ENCODE measurements around the gene GRIFIN. TPM values are rescaled to one million over a fixed set of nuclear protein-coding genes. Genes with fewer than 3 reads are reported as not detected.

Gene GRIFIN
- total and polyA plus RNA-seq, 9 of the 15 experiments (the other 6 are each of a cell fraction or from before 2014, with no cell fraction given) = not detected

DNA sequence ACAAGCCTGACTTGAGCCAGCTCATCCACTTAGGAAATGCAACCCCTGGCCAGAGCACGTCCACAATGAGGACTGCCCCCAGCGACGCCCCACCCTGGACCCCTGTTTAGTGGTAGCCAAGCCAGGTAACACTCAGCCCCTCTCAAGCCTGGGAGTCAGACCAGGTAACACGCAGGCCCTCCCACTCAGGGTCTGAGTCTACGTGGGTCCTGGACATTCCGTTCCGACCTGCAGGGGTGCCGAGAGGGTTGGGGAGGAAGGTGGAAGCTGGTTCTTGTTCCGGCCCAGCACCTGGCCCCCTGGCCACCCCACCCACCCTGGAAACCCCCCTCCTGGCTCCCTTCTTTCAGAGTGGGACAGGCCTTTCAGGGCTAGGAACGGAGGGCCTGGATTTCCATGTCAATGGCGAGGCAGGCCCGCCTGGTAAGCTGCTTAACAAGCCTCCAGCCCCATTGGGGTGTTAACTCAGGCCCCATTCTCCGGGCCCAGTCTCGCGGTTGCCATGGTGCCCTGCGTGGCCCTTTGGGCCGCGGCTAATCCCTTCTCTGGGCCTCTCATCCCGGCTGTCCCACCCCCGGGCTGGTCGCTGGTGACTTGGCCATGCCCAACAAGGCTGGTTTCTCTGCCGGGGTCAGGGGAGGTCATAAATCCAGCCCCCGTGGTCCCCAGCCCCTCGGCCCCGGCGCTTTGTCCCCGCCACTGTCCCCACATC is 23.7 kb upstream of the GRIFIN start (continued):
- TF ChIP-seq, protein P1, sequence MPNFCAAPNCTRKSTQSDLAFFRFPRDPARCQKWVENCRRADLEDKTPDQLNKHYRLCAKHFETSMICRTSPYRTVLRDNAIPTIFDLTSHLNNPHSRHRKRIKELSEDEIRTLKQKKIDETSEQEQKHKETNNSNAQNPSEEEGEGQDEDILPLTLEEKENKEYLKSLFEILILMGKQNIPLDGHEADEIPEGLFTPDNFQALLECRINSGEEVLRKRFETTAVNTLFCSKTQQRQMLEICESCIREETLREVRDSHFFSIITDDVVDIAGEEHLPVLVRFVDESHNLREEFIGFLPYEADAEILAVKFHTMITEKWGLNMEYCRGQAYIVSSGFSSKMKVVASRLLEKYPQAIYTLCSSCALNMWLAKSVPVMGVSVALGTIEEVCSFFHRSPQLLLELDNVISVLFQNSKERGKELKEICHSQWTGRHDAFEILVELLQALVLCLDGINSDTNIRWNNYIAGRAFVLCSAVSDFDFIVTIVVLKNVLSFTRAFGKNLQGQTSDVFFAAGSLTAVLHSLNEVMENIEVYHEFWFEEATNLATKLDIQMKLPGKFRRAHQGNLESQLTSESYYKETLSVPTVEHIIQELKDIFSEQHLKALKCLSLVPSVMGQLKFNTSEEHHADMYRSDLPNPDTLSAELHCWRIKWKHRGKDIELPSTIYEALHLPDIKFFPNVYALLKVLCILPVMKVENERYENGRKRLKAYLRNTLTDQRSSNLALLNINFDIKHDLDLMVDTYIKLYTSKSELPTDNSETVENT (CRISPR knock-in tag; IDR thresholded peaks at IDR 0.05) = no peak

DNA sequence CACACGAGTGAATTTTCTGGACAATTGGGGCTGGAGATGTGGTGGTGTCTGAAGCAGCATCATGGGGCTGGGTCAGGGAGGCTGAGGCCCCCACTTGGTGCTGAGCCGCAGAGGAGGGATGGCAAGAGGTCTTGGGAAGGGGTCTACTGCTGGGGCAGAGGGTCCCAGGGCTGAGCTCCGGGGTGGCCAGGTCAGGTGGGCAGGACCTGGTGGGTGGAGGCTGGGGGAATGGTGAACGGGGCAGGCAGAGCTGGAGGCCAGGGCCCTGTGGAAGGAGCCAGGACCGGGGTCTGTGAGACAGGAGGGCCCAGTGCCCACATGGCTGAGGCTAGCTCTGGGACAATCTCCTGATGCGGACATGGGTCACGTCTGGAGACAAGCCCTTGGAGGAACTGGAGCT is 23.0 kb upstream of the GRIFIN start:
- no peak overlapping the region for H3K4me3 ChIP-seq
- TF ChIP-seq SIX5 (IDR thresholded peaks at IDR 0.05; ENCODE audit: borderline replicate concordance in 1 of 2, insufficient read depth in 1 of 2, low read depth in 1 of 2, low read length in 2 of 2) (no peak), ZKSCAN8 (CRISPR knock-in tag; IDR thresholded peaks at IDR 0.05) (no peak), ZBED1 (IDR thresholded peaks at IDR 0.05) (no peak), BMI1 (IDR thresholded peaks at IDR 0.05; ENCODE audit: low read length) (no peak), KLF1 (tag; IDR thresholded peaks at IDR 0.05) (no peak), CBX1 (IDR thresholded peaks at IDR 0.05; ENCODE audit: low read depth) (no peak)
- TF ChIP-seq, protein P2, sequence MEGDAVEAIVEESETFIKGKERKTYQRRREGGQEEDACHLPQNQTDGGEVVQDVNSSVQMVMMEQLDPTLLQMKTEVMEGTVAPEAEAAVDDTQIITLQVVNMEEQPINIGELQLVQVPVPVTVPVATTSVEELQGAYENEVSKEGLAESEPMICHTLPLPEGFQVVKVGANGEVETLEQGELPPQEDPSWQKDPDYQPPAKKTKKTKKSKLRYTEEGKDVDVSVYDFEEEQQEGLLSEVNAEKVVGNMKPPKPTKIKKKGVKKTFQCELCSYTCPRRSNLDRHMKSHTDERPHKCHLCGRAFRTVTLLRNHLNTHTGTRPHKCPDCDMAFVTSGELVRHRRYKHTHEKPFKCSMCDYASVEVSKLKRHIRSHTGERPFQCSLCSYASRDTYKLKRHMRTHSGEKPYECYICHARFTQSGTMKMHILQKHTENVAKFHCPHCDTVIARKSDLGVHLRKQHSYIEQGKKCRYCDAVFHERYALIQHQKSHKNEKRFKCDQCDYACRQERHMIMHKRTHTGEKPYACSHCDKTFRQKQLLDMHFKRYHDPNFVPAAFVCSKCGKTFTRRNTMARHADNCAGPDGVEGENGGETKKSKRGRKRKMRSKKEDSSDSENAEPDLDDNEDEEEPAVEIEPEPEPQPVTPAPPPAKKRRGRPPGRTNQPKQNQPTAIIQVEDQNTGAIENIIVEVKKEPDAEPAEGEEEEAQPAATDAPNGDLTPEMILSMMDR (IDR thresholded peaks at IDR 0.05 in 2 of 3, conservative IDR thresholded peaks at IDR 0.05 in 1 of 3; ENCODE audit: insufficient read depth in 2 of 3, low read depth in 1 of 3, low read length in 3 of 3) = no peak
- no peak overlapping the region for H3K9ac ChIP-seq (ENCODE audit: insufficient read depth in 1 of 2, low read depth in 2 of 2, low read length in 2 of 2)
- in situ Hi-C loops (cut with MboI) (no loop called here), intact Hi-C loops (cut with micrococcal nuclease) (no loop called here)
- DNase-seq (ENCODE audit: extremely low read depth in 1 of 4, low spot score in 3 of 4) (no peak), ATAC-seq (no peak), FAIRE-seq (no peak)
- no peak overlapping the region for H3K4me2 ChIP-seq (ENCODE audit: insufficient read depth, low read length)
- H3K27me3 ChIP-seq (ENCODE audit: control insufficient read depth in 2 of 2, insufficient read depth in 2 of 2, low read length in 2 of 2) = peaks cover 8 to 44% of the 10 kb centered on the region in 2 experiments; a peak in 3 of 5 replicates
- no peaks in the 10 kb centered on the region for H3K9me3 ChIP-seq (replicated peaks; ENCODE audit: control insufficient read depth, insufficient read depth, low read depth, low read length)
- WGBS (ENCODE audit: insufficient coverage, low coverage, missing lambda C conversion rate) = 18% methylated on average over 6 of the region's 7 CpGs
- no peaks in the 10 kb centered on the region for H3K9me1 ChIP-seq (ENCODE audit: control insufficient read depth, insufficient read depth, low read length)
- no peaks in the 10 kb centered on the region for H3K79me2 ChIP-seq (ENCODE audit: control insufficient read depth, insufficient read depth, low read length)
- H3K36me3 ChIP-seq (ENCODE audit: control insufficient read depth, insufficient read depth, low read length) = no peaks in the 10 kb centered on the region
- no peaks in the 10 kb centered on the region for H4K20me1 ChIP-seq (replicated peaks; ENCODE audit: control insufficient read depth, insufficient read depth, low read length)
- no peak overlapping the region for H3K27ac ChIP-seq (ENCODE audit: extremely low read depth, low read depth, low read length)
- no peak overlapping the region for H2AFZ ChIP-seq (ENCODE audit: low read depth, low read length)
- ChIA-PET POLR2A (interaction anchor here (0.6 to 1.6 kb wide), 3 partner anchors 10 to 377 kb away, joined by 3 to 8 read pairs (median 3); no protein-coding TSS in a partner anchor), CTCF (ENCODE audit: low intra/inter-chr PET ratio) (no interaction called here)
- peaks cover 0 to 46% of the 10 kb centered on the region in 2 experiments; a peak in 2 of 5 replicates for H3K4me1 ChIP-seq (replicated peaks in 1 of 2; ENCODE audit: control insufficient read depth in 2 of 2, insufficient read depth in 2 of 2, low read length in 2 of 2)
- no TSS peak for BruUV-seq (replicated peaks)
